Activated CD8-positive, alpha-beta memory T cell treated with anti-CD3 and anti-CD28 coated beads for 36 hours (primary cell): ENCODE results near the gene GLO1. TPM values are rescaled to one million over a fixed set of nuclear protein-coding genes. Genes with fewer than 3 reads are reported as not detected.

ENCODE experiments used
- CTCF ChIA-PET: fragments of 350-600 bp; sonication (Branson Sonifier 250); formaldehyde crosslinking; loops from one replicate; lab custom pipeline; 2021; ENCODE audit warnings: antibody characterized with exemption; lab: Charles Lee
- POLR2A ChIA-PET: fragments of 350-600 bp; sonication (Branson Sonifier 250); formaldehyde crosslinking; loops from one replicate; lab custom pipeline; 2021; ENCODE audit warnings: antibody characterized with exemption; lab: Charles Lee
- total RNA-seq, 2 experiments: library from RNA; stranded (reverse); gene quantifications; one replicate each; pipeline ENCODE4 v1.2.3, GENCODE V29; 2021

GLO1 gene
- total RNA-seq, 2 experiments from 2014 or later = 179 to 182 TPM

DNA sequence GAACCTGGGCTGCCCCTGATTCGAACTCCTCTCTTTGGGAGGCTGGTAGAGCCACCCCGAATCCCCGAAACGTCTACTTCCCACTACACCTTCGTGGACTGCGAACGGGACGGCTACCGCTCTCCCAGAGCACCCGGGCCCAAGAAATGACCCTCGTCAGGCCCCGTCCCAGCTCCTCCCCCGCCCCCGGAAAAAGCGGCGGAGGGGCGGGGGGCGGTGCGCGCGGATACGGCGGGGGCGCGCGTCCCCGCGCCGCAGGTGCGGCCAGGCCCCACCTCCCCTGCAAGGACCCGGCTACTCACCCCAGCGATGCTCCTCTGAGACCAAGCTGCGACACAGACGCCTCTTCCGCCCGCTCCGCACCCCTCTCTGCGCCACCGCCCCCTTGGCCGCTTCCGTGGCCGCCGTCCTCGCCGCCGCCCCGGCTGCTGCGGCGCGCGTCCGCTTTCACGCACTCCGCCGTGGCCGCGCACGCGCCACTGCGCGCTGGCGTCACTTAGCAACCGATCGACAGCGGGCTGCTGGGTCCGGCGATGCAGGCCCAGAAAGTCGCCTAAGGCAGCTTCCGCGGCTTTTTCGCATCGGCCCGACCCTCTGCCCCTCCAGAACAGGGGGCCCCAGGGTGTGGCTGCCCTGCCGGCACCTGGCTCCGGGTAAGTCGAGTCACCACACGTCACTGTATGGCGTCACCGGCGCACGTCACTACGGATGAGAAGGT, 63.3 kb downstream of the GLO1 start, which contains the start of gene BTBD9:
BTBD9 (minus strand) TSS at position 432 of the 718 bp plus-strand sequence.
- ChIA-PET POLR2A (interaction anchor here (0.6 to 0.7 kb wide), 3 partner anchors 20 to 394 kb away, joined by 3 to 7 read pairs (median 3); no protein-coding TSS in a partner anchor), CTCF (interaction anchor here (0.5 kb wide), 1 partner anchor 898 kb away, joined by 5 read pairs; no protein-coding TSS in a partner anchor)

DNA sequence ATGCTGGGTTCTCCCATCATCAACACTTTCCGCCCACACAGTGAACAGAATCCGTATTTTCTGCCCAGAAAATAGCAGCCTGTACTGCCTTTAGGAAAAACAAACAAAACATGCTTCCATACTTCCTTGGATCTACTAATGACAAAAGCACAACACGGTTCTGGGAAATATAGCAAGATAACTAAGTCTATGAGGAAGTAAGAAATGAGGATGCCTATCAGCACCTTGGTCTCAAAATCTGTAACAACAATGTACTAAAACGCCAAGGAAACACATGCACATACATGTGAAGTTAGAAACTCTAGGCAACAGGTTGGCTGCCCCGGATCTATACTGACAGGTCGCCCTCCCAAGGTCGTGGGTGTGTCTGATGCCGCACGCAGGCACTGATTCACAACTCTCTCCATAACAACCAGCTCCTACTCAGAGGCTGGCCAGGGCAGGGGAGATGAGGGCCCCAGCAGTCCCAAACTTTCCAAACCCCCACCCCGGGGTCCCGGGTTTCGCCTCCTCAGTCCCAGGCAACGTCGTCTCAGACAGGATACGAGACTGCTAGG, 63.9 kb downstream of the GLO1 start:
- ChIA-PET POLR2A (interaction anchor here (0.6 to 0.7 kb wide), 3 partner anchors 20 to 395 kb away, joined by 3 to 7 read pairs (median 3); no protein-coding TSS in a partner anchor), CTCF (no interaction called here)

DNA sequence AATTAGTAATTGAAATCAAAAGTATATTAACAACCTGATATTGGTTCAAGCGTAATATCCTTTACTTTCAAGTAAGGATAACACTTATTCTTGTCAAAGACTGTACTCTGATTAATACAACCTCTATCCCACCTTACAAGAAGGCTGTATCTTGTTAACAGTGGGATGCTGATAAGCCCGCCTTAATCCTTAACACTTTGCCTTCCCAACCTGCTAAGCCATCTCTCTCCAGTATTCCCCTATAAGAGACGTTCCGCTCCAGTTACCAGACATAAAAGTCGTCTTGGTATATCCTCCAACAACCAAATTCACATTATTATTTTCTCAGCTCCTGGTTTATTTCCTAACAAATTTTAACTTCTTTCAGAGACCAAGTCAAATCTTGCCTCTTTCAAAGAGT, 65.2 kb downstream of the GLO1 start:
- ChIA-PET CTCF (no interaction called here), POLR2A (no interaction called here)

DNA sequence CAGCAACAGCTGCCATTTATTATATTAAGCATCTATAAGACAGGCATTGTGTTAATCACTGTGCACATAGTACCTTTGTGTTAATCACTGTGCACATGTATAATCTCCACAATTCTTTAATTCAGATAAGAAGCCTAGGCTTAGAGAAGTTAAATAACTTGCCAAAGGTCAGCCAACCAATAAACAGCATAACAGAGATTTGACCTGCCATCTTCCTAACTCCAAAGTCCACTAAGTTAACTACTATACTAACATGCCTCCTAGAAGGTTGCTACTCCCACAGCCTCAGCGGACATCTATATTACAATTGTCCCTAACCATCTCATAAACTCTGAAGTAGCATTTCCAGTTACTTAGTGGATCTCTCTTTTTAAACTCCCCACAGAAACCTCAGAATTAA, 66.9 kb downstream of the GLO1 start:
- POLR2A ChIA-PET = no interaction called here

DNA sequence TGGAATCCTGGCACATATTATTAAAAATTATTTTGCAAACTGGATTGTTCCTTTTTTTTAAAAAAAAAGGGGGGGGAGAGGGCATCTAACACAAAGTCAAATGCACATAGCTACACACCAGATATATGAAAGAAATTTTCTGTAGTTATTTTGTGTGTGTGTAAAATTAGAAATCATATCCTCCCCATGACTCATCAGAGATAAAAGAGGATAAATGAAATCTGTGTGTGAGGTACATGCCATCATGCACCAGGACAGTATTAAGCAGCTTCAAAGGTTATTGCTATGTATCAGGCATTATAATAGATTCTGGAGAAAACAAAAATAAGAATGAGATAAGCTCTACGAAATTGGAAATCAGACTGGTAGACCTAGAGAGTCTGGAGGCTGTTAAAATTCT, 68.4 kb downstream of the GLO1 start:
- ChIA-PET POLR2A (no interaction called here), CTCF (no interaction called here)

More for the DNA sequence above, 66.9 kb downstream of the GLO1 start:
- CTCF ChIA-PET = no interaction called here

DNA sequence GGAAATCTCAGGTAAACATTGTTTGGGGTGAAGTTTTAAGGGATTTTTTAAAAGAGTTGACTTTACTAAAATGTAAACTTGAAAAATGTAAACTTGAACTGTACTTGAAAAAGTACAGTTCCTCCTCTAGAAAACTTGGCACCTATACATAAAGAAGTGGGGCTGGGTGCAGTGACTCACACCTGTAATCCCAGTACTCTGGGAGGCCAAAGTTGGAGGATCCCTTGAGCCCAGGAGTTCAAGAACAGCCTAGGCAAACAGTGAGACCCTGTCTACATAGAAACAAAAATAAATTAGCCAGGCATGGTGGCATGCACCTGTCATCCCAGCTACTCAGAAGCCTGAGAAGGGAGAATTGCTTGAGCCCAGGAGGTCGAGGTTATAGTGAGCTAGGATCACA, 70.5 kb downstream of the GLO1 start:
- CTCF ChIA-PET = no interaction called here
- POLR2A ChIA-PET = no interaction called here

DNA sequence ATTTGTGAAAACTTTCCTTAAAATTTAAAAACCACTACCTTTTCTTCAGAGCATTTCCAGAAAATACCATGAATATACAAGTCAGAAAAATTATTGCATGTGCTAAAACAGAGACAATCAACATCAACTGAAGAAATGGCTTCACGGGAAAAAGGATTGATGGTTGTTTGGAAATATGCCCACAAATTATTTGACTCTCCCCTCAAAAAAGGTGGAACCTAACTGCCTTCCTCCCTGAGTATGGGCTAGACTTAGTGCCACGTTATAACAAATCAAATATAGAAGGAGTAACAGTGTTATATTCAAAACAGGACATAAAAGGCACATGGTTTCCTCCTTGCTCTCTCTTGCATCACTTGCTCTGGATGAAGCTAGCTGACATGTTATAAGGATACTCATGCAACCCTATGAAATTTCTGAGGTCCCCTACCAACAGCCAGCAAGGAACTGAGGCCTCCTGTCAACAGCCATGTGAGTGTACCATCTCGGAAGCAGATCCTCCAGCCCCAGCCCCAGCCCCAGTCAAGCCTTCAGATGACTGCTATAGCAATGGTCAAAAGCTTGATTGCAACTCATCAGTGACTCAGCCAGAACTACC, 71.7 kb downstream of the GLO1 start:
- ChIA-PET CTCF (interaction anchor here (1.0 kb wide), 1 partner anchor 72 kb away, joined by 3 read pairs; no protein-coding TSS in a partner anchor), POLR2A (no interaction called here)

Other genes starting within 250 kb of the GLO1 start
- 1 to 10 TPM; 8.8 to 9.2 TPM for gene BTBD9, start 63.2 kb downstream of the GLO1 start, total RNA-seq
- gene DNAH8, start 12.2 kb upstream of the GLO1 start, total RNA-seq = under 1 TPM; 0.04 TPM